ENCODE data around the gene LGMN. TPM values are rescaled to one million over a fixed set of nuclear protein-coding genes. Genes with fewer than 3 reads are reported as not detected.

LGMN gene
- total RNA-seq, 1 donor from 2014 or later, result 37.0 TPM

- Mint-ChIP-seq H3K36me3 (ENCODE audit: low read depth) (peaks cover 2% of the 10 kb centered on the region), H3K4me3 (no peak overlapping the region), H3K9me3 (no peaks in the 10 kb centered on the region), H3K4me1 (no peaks in the 10 kb centered on the region), H3K27me3 (ENCODE audit: low read depth) (no peaks in the 10 kb centered on the region), H3K27ac (ENCODE audit: unreplicated experiment) (no peak overlapping the region)
- no peak for TF ChIP-seq CTCF (conservative IDR thresholded peaks at IDR 0.05)
- DNase-seq (ENCODE audit: low read depth, low spot score), result no peak
Observed at GRCh38 chr14:92655419-92656201, 92.8 kb downstream of the LGMN start.

GRCh38 chr14:92654239-92654901 is 94.1 kb downstream of the LGMN start:
- DNase-seq (ENCODE audit: low read depth, low spot score), result no peak
- Mint-ChIP-seq H3K27ac (ENCODE audit: unreplicated experiment) (no peak overlapping the region), H3K9me3 (no peaks in the 10 kb centered on the region), H3K36me3 (ENCODE audit: low read depth) (peaks cover 2% of the 10 kb centered on the region), H3K4me1 (no peaks in the 10 kb centered on the region), H3K27me3 (ENCODE audit: low read depth) (no peaks in the 10 kb centered on the region), H3K4me3 (no peak overlapping the region)
- TF ChIP-seq CTCF (conservative IDR thresholded peaks at IDR 0.05), result no peak

Other genes starting within 250 kb of the LGMN start
- 12.1 and 12.7 TPM in 2 replicates for gene RIN3, start 234.8 kb downstream of the LGMN start, total RNA-seq
- 17.8 and 19.8 TPM in 2 replicates for gene GOLGA5, start 45.7 kb upstream of the LGMN start, total RNA-seq
- 3.0 and 4.3 TPM in 2 replicates for gene CHGA, start 174.5 kb upstream of the LGMN start, total RNA-seq

Measured in neural crest cell (in vitro differentiated cells).